ENCODE data around the gene HS3ST3A1.

HS3ST3A1 gene

GRCh38 chr17:13601776-13602551, at the start of gene HS3ST3A1:
Gene HS3ST3A1 (minus strand): TSS chr17:13601929. CDS start chr17:13601129, 800 bp downstream.
- no peak for DNase-seq

DNA sequence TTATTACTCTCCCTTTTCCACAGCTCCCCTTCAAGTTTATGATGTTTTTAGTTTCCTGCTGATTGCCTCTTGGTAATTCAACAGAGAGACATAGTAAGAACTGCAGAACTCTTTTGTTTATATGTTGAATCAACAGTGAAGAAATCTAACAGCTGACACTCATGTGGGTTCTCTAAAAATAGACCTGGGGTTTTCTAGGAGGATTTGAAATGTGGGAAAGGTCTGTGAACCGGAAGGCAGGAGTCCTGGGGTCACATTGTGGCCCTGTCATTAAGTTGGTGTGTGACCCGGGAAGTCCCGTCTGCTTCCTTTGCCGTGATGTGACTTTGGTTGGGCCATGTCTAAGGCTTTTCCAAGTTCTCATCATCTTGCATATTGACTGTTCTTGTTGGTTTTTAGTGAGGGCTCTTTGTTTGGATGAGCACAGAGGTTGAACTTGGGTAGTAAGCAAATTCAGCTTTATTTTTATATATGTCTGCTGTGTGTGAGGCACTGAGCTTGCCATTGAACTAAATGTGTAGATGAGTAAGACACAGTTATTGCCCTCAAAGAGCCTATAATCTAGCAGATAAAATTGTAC, 48.5 kb upstream of the HS3ST3A1 start:
- no peak for DNase-seq

DNA sequence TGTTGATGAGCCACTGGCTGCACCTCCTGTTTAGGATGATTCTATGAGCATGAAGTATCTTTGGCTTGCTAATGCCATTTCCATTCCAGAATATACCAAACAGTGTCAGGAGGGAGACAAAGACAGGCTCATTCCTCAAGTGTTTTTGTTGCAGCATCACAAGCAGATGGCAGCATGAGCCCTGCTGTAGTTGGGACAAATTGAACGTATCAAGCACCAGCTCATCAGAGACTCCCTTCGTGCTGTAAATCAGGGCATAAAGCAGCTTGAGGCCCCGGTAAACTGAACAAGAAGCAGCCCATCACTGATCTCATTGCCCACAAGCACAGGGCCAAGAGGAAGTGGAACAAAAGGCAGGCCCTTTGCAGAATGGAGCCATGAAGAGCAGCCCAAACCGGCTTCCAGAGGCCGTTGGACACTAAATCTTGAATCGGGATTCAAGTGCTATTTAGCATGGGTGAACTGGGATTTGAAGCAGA, 45.9 kb upstream of the HS3ST3A1 start:
- DNase-seq, result no peak

GRCh38 chr17:13646969-13647542, 45.3 kb upstream of the HS3ST3A1 start:
- DNase-seq, result no peak

- no peak for DNase-seq
Measured at GRCh38 chr17:13646411-13646810, 44.7 kb upstream of the HS3ST3A1 start.

DNA sequence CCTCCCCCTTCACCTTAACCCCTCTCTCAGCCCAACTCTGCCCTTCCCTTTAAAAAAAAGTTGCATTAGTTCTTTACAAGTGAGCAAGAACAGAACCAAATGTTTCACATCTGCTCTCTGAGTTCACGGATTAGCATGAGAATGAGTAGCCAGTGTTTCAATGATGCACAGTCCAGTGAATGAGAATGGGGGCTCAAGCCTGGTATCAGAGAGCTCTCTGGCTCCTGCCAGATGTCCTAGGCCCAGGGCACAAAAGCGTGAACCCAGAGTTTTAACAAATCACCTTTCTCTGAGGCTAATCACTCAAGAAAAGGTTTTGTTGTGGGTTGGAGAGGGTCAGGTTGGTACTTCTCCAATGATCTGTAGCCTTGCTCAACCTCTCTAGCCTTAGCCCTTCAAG, 41.5 kb upstream of the HS3ST3A1 start:
- DNase-seq, result no peak

DNA sequence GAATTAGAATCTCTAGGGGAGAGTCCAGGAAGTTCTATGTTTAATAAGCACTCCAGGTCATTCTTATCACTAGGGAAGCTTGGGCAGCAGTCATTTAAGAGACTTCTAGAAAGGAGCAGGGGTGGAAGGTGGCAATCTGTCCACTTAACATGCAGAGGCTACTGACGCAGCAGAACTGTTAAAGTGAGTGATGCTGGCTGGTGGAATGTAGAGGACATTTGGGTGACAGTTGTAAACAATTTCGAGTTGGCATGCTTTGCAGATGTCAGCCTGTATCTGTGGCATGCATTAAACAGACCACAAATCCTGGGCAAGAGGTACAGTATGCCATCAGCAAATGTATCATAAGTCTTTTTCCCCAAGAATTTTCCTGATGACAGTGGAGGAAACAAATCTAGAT, 40.5 kb upstream of the HS3ST3A1 start:
- no peak for DNase-seq

GRCh38 chr17:13640551-13640950, 38.8 kb upstream of the HS3ST3A1 start:
- no peak for DNase-seq

DNA sequence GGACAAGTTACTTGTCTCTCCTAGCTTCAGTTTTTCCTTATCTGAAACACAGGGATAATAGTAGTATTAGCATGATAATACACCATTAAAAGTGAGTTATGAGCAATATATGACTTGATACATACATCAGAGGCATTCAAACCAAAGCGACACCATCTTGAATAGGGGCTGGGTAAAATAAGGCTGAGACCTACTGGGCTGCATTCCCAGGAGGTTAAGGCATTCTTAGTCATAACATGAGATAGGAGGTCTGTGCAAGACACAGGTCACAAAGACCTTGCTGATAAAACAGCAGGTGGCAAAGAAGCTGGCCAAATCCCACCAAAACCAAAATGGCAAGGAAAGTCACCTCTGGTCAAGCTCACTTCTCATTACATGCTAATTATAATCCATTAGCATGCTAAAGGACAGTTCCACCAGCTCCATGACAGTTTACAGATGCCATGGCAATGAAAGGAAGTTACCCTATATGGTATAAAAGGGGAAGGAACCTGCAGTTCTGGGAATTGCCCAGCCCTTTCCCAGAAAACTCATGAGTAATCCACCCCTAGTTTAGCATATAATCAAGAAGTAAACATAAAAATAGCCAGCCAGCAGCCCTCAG, 37.2 kb upstream of the HS3ST3A1 start:
- DNase-seq, result no peak

DNA sequence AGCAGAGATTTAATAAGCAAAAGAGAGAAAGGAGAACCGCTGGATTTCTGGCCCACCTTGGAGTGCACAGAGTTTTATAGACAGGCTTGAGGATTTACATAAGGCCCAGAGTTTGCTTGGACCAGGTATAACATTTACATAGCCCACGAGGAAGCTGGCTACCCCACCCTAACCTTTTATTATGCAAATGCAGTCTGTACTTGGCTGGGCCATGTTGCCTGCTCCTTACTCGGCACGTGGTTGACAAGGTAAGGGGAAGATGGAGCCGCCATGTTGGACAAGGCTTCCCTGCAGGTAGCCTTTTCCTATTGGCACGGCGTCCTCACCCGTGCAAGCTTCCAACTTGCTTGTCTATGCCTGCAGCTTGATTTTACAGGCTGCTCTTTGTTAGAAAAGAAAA, 35.2 kb upstream of the HS3ST3A1 start:
- DNase-seq, result no peak

GRCh38 chr17:13635951-13636350, 34.2 kb upstream of the HS3ST3A1 start:
- DNase-seq, result no peak

GRCh38 chr17:13634021-13634420, 32.3 kb upstream of the HS3ST3A1 start:
- no peak for DNase-seq

- DNase-seq, result no peak
Measured at GRCh38 chr17:13631529-13631928, 29.8 kb upstream of the HS3ST3A1 start.

- no peak for DNase-seq
Measured at GRCh38 chr17:13626703-13627102, 25.0 kb upstream of the HS3ST3A1 start.

DNA sequence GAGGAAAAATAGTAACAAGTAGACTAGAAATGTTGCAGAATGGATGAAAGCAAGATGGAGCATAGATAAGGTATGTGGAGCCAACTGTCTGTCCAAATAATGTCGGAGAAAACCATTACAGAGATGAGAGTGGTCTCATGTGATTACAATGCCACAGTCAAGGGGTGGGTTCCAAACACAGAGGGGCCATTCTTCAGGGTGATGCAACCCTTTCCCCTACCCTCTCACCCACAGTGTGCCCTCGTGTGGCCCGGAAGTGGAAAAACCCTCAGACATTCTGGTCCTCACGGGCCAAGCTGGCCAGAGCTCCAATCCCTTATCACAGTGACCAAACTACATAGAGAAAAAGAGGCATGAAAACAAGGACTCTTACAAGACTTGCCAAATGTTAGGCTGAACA, 17.7 kb upstream of the HS3ST3A1 start:
- DNase-seq, result no peak

- DNase-seq, result no peak
Measured at GRCh38 chr17:13616031-13616430, 14.3 kb upstream of the HS3ST3A1 start.

- DNase-seq, result no peak
Measured at GRCh38 chr17:13609941-13610340, 8.2 kb upstream of the HS3ST3A1 start.

DNA sequence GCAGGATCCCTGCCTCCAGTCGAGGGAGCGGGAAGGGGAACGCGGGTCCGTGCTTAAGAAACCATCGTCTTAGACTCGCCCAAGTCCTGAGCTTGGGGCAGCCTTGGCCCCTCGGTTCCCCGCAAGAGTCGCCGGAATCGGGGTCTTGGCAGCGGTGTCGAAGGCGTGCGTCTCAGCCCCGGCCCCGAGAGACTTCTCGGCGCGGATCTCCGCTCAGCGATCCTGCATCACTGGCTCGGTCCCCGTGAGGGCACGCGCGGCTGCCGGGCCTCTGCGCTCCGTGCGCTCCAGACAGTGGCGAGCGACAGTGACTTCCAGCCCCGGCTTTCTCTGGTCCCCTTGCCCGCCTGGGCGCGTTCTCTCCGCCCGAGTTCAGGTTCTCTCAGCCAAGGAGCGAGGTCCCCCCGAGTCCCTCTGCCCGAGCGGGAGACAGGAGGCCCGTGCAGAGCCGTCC, 380 bp downstream of the HS3ST3A1 start:
- DNase-seq, result no peak

- no peak for DNase-seq
Measured at GRCh38 chr17:13600475-13601321, 1.0 kb downstream of the HS3ST3A1 start.

DNA sequence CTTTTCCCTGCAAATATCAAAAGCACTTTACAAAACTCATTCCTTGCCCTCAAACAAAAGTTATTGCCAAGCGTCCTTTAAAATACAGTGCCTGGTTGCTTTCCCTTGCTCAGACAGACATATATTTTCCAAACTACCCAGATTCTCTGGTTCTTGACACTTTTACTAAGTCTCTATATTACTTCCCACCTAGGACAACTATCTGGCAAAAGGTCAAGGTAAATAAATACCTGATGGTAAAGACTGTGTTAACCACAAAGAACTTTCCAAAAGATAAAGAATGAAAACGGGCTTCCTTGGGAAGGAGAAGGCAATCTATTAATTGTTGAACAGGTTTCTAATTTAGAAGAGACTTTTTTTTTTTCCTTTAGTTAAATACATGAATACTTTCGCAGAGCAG, 1.9 kb downstream of the HS3ST3A1 start:
- DNase-seq, result no peak

DNA sequence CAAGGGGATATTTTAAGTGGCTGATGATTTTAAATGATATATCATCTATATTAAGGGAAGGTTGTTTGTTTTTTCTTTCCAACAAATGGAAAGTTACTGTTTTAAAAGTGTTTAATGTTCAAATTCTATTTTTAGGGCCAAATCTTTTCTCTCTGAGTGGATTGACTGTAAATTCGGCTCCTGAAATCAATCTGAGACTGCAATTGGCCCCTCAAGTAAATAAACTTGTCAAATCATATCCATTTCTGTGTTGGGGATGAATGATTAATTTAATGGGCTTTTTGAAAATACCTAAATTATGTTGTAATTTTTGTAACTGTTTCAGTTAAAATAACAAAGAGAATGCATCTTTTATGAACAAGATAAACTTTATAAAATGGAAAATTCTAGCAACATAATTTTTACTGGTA, 2.6 kb downstream of the HS3ST3A1 start:
- DNase-seq, result no peak

GRCh38 chr17:13598353-13599167, 3.2 kb downstream of the HS3ST3A1 start:
- DNase-seq, result no peak
